Tibial artery (tissue), 4 donors: ENCODE data around the gene DPH7.

Source experiments
- DNase-seq, 2 donors: peaks; one replicate each; pipeline ENCODE4 v3.0.0-alpha.2; 2019
- H3K27ac ChIP-seq, 2 donors: fragments of 200-600 bp; sonication (generic) in 1 of 2; 1 replicate in 1 of 2; 2 replicates in 1 of 2; pipeline ENCODE4 v1.5.1; 2018 to 2019; ENCODE audit warnings: mild to moderate bottlenecking in 1 of 2
- H3K27me3 ChIP-seq, 2 donors: fragments of 200-600 bp; sonication (generic) in 1 of 2; one replicate each; pipeline versions ENCODE4 v1.5.1 to v1.6.0; 2016 to 2019
- H3K36me3 ChIP-seq, 3 donors: fragments of 200-600 bp; sonication (generic) in 2 of 3; one replicate each; pipeline ENCODE4 v1.5.1; 2016 to 2019; ENCODE audit warnings: mild to moderate bottlenecking in 2 of 3
- H3K4me1 ChIP-seq, 4 donors: fragments of 200-600 bp; sonication (generic) in 2 of 4; 1 replicate in 3 of 4; 2 replicates in 1 of 4; pipeline ENCODE4 v1.5.1; 2016 to 2019
- H3K4me3 ChIP-seq, 2 donors: fragments of 200-600 bp; sonication (generic) in 1 of 2; 1 replicate in 1 of 2; 2 replicates in 1 of 2; pipeline ENCODE4 v1.5.1; 2018 to 2019; ENCODE audit warnings: mild to moderate bottlenecking in 2 of 2
- H3K9me3 ChIP-seq, 3 donors: fragments of 200-600 bp; sonication (generic) in 1 of 3; one replicate each; pipeline ENCODE4 v1.5.1; 2016 to 2019
- intact Hi-C: fragments of 100-400 bp; cut with DNase I; formaldehyde crosslinking; loops from one replicate; pipeline ENCODE4 v1.15.0; 2023; ENCODE audit warnings: low total_unique reads
- TF ChIP-seq, protein P1 (sequence below), 2 experiments: fragments of 200-600 bp in 1 of 2; fragments of 450-650 bp in 1 of 2; IDR thresholded peaks; one replicate each; pipeline ENCODE4 v1.5.1; 2017 to 2019; ENCODE audit warnings: antibody characterized with exemption in 2 of 2, mild to moderate bottlenecking in 1 of 2, moderate library complexity in 1 of 2

Gene DPH7

GRCh38 chr9:137620048-137620405 lies 41.3 kb upstream of the DPH7 start:
- H3K9me3 ChIP-seq = no peaks in the 10 kb centered on the region
- peak overlapping the region; percentile 74 to 80 for H3K4me3 ChIP-seq
- peaks cover 7 to 30% (median 10%) of the 10 kb centered on the region in 3 donors for H3K36me3 ChIP-seq
- H3K4me1 ChIP-seq = peaks cover 0 to 48% (median 36%) of the 10 kb centered on the region in 4 donors
- TF ChIP-seq, protein P1, sequence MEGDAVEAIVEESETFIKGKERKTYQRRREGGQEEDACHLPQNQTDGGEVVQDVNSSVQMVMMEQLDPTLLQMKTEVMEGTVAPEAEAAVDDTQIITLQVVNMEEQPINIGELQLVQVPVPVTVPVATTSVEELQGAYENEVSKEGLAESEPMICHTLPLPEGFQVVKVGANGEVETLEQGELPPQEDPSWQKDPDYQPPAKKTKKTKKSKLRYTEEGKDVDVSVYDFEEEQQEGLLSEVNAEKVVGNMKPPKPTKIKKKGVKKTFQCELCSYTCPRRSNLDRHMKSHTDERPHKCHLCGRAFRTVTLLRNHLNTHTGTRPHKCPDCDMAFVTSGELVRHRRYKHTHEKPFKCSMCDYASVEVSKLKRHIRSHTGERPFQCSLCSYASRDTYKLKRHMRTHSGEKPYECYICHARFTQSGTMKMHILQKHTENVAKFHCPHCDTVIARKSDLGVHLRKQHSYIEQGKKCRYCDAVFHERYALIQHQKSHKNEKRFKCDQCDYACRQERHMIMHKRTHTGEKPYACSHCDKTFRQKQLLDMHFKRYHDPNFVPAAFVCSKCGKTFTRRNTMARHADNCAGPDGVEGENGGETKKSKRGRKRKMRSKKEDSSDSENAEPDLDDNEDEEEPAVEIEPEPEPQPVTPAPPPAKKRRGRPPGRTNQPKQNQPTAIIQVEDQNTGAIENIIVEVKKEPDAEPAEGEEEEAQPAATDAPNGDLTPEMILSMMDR (IDR thresholded peaks at IDR 0.05) = no peak
- DNase-seq = no peak
- intact Hi-C loops = no loop called here
- peak overlapping the region; percentile 78 to 81 for H3K27ac ChIP-seq
- no peaks in the 10 kb centered on the region for H3K27me3 ChIP-seq

DNA sequence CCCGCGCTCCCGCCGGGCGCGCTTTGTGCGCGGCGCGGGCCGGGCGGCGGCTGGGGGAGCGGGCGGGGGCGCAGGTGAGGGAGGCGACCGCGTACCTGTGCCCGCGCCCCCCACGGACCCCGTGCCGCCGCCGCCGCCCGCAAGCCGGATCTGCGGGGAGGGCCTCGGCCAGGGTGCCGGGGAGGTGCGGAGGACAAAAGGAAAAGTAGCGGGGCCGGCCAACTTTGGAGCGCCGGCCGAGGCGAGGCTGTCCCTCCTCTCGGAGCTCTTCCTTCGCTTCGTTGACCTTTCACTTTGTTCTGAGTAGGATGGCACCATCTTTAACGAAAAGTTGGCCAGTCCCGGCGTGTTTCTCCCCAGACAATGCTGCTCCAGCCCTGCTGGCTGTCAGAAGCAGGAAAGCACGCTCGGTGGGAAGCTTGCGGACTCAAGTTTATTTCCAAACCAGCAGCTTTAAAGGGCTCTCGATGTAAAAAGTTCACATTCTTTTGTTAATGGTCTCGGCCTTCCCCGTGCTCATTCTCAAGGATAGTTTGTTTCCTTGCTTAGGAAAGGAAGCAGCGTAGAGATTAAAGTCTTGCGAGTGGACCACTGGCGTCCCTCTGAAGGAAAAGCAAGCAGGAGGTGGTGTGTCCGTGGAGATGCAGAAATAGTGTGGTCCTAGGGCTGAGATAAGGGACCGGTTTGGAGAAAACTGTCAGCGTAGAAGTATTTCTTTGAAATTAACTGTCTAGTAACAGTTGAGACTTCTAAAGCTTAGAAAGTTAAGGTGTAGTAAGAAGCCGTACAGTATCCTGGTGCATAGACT lies 40.7 kb upstream of the DPH7 start:
- Histone ChIP-seq H3K36me3 (peaks cover 7 to 36% (median 15%) of the 10 kb centered on the region in 3 donors), H3K27me3 (no peaks in the 10 kb centered on the region), H3K4me1 (peaks cover 0 to 48% (median 38%) of the 10 kb centered on the region in 4 donors), H3K27ac (peak overlapping the region; percentile 78 to 81), H3K4me3 (peak overlapping the region; percentile 74 to 80), H3K9me3 (no peaks in the 10 kb centered on the region)
- intact Hi-C loops = no loop called here
- peak in 1 of 2 donors; percentile 71 for DNase-seq
- TF ChIP-seq, protein P1 (IDR thresholded peaks at IDR 0.05) = no peak

DNA sequence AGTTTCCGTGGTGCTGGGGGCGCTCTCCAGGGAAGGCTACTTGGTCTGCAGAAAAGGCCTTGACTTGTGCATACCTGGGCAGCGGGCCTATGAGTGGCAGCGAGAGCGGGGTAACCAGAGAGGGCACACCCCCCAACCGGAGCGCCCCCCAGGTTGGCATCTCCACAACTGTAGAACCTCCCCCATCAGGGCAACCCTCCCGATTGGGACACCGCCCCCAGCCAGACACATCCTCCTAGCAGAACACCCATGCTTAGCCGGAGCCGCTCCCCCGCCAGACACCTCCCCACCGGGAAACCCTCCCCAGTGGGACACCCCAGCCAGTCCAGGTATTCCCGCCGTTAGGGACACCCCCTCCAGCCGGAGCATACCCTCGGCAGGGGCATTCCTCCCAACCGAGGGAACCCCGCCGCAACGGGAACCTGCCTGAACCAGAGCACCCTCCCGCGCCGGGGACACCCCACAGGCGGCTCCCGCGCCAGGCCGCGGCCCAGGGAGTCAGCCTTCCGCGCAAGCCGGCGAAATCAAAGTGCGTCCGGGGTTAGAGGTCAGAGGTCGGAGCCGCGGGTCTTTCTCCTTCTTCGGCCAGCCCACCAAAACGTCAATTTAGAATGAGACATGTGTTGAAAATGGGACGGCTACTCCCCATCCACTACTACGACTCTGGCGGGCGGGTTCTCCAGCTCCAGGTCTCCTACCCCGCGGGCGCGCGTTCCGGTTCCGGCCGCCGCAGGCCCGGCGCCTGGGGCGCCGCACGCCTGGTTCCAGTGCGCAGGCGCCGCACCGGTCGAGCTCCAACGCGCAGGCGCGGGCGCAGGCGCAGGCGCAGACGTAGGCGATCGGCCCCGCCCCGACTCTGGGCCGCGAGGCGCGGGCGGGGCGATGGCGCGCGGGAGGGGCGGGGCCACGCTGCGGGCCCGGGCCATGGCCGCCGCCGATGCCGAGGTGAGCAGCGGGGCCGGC lies 39.7 kb upstream of the DPH7 start, which contains the start of gene EHMT1:
EHMT1 (plus strand) TSS at position 901 of the 963 bp plus-strand sequence; CDS start at position 925, 24 bp downstream.
- H3K9me3 ChIP-seq = no peaks in the 10 kb centered on the region
- peak within 1 kb of the TSS; percentile 85 to 97 for H3K27ac ChIP-seq
- H3K4me1 ChIP-seq = peaks cover 0 to 55% (median 39%) of the 10 kb centered on the region in 4 donors
- intact Hi-C loops = no loop called here
- H3K36me3 ChIP-seq = peaks cover 7 to 43% (median 24%) of the 10 kb centered on the region in 3 donors
- DNase-seq = peak; percentile 58 to 92
- TF ChIP-seq, protein P1 (IDR thresholded peaks at IDR 0.05) = no peak
- peak within 1 kb of the TSS; percentile 88 to 99 for H3K4me3 ChIP-seq
- H3K27me3 ChIP-seq = no peaks in the 10 kb centered on the region

DNA sequence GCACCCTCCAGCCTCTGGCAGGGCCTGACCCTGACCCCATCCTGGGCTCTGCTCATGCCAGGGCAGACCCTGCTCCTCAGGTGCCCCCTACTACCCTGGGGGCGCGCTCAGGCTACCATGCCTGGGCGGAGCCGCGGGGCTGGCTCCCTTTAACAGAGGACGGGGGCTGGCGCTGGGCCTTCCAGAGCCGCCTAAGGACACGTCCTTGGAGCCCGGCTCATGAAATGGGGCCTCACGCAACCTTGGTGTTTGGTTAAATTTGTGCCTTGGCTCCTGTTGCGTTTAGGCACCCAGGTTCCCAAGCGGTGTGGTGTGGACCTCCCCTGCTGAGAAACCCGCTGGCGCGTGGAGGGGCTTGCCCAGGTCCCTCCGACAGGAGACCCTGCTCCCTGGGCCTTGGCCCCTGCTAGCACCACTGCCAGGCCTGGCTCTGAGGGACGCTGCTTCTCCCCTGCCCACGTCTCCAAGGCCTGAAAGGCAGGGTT lies 36.7 kb upstream of the DPH7 start:
- peaks cover 0 to 62% (median 31%) of the 10 kb centered on the region in 4 donors for H3K4me1 ChIP-seq
- no peaks in the 10 kb centered on the region for H3K9me3 ChIP-seq
- H3K4me3 ChIP-seq = no peak overlapping the region
- TF ChIP-seq, protein P1 (IDR thresholded peaks at IDR 0.05) = no peak
- H3K27me3 ChIP-seq = no peaks in the 10 kb centered on the region
- no peak for DNase-seq
- no peak overlapping the region for H3K27ac ChIP-seq
- intact Hi-C loops = no loop called here
- peaks cover 7 to 44% (median 24%) of the 10 kb centered on the region in 3 donors for H3K36me3 ChIP-seq

GRCh38 chr9:137614631-137615386 lies 36.1 kb upstream of the DPH7 start:
- intact Hi-C loops = no loop called here
- no peaks in the 10 kb centered on the region for H3K27me3 ChIP-seq
- H3K9me3 ChIP-seq = no peaks in the 10 kb centered on the region
- no peak overlapping the region for H3K4me3 ChIP-seq
- peaks cover 0 to 55% (median 25%) of the 10 kb centered on the region in 4 donors for H3K4me1 ChIP-seq
- no peak for DNase-seq
- H3K36me3 ChIP-seq = peaks cover 7 to 43% (median 24%) of the 10 kb centered on the region in 3 donors
- H3K27ac ChIP-seq = no peak overlapping the region
- TF ChIP-seq, protein P1 (IDR thresholded peaks at IDR 0.05) = no peak
